Smooth muscle cell of the coronary artery (primary cell): ENCODE data around the gene RHOD. TPM values are rescaled to one million over a fixed set of nuclear protein-coding genes. Genes with fewer than 3 reads are reported as not detected.

Experiments
- total RNA-seq: library from RNA; depleted of rRNA; stranded (reverse); fragments of >200 nt; gene quantifications from 2 replicates; pipeline ENCODE4 v1.2.3, GENCODE V29; 2014; ENCODE audit warnings: low replicate concordance

The RHOD gene, protein sequence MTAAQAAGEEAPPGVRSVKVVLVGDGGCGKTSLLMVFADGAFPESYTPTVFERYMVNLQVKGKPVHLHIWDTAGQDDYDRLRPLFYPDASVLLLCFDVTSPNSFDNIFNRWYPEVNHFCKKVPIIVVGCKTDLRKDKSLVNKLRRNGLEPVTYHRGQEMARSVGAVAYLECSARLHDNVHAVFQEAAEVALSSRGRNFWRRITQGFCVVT
- 11.8 and 19.6 TPM in 2 replicates for total RNA-seq

DNA sequence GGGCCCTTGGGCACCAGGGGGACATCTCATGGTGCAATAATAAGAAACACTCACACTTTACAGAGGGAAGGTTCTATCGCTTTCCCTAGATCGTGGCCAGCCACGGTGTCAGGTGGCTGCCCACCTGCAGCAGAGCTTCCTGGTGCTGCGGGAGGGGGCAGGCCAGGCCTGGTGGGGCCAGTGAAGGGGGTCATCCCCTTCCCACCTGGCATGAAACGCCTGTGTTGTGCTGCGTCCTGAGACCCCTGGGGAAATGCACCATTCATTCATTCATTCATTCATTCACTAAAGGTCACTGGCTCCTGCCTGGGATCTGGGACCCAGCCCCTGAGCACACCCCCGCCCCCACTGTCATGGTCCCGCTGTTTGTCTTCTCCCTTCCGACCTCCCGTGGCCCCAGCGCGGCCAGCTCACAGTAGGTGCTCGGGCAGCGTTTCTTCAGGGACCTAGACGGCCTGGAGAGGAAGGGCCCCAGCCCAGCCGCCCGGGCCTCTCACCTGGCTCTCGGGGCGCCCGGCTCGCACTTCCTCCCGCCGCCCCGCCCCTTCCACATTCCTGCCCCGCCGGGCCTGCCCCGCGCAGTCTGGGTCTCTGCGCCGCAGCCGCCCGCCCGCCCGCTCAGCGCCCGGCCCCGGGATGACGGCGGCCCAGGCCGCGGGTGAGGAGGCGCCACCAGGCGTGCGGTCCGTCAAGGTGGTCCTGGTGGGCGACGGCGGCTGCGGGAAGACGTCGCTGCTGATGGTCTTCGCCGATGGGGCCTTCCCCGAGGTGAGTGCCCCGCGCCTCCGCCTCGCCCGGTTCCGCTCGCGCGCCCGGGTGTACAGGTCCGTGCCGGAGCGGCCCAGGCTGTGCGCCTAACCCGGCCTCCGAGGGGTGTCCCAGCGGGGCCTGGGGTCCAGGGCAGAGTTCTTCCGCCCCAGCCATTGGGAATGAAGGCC, at the start of gene RHOD:
Gene RHOD (plus strand): TSS at position 581 of the 938 bp plus-strand sequence. CDS start 56 bp downstream, at position 637.

DNA sequence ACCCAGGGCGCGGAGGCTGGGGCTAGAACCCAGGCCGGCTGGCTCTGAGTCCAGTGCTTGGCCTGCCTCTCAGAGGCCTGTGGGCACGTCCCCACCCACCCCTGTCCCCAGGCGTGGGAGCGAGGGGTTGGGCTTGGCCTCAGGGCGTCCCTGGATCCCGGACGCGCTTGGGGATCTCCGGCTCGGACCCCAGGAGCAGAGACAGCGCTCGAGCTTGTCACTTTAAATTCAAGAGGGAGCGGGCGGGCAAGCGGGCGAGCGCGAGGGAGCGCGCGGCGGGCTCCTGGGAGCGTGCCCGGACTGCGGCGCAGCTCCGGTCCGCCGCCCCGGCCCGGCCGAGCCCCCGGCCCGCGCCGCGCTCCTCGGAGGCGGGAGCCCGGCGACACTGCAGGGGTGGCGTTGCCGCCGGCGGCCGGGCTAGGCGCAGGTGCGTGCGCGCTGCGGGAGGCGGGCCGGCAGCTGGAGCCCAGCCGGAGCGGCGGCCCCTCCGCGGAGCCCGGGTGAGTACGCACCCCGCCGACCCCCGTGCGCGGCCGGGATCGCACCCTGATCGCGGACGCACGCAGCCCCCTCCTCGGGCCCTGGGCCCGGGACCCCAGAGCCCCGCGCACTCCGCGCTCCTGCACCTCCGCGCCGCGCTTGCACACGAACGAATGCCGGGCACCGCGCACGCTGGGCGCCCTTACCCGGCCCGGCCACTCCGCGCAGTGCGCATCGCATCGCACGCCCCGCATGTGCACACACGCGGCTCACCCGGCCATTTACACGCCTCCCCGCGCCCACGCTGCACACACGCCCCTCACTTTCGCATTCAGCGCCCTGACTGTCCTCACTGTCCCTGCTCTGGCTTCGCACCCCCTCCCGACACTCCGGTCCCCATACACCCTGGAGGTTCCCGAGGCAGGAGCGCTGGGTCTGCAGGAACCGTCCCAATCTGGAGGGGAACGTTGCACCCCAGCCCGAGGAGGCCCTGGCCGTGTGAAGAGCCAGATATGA, 33.4 kb upstream of the RHOD start, which contains the start of gene SYT12:
Gene SYT12 (plus strand): TSS at position 174 of the 996 bp plus-strand sequence. CDS start 7,011 bp downstream, outside the sequence.

DNA sequence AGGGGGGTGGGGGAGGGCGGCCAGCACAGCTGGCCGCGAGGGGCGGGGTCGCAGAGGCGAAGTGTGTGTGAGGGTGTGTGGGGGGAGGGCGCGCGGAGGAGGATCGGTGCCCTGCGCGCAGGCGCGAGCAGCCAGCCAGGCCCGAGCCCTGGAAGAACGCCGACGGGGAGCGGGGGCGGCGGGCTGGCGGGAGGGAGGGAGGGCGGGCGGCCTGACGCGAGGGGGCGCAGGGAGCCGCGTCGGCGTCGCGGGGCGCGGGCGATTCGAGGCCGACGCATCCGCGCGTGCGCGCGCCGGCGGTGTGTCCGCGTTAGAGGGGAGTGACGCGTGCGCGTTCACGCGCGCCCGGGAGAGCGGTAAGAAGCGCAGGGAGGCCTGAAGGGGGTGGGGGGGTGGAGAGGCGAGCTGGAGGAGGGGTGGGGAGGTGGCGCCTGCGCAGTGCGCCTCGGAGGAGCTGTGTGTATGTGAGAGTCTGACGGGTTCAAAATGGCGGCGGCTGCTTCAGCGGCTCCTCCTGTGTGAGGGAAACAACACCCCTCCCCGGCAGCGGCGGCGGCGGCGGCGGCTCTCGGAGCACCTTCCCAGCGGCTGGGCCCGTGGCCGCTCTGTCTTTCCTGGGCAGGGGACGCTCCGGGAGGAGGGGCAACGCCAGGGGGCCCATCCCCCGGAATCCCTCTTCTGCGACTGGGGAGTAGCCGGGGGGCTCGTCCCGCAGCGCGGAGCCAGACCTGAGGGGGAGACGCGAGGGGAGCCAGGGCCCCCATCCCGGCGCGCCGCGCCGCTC, 62.3 kb downstream of the RHOD start, which contains the start of gene KDM2A:
Gene KDM2A (plus strand): TSS at position 463 of the 784 bp plus-strand sequence. CDS start 2,054 bp downstream, outside the sequence.

Other genes starting within 250 kb of the RHOD start
- 4.2 and 10.4 TPM in 2 replicates for gene RCE1, start 213.4 kb upstream of the RHOD start, total RNA-seq
- 5.3 and 12.9 TPM in 2 replicates for gene LRFN4, start 199.8 kb upstream of the RHOD start, total RNA-seq
- 9.3 and 14.7 TPM in 2 replicates for gene PC, start 98.5 kb upstream of the RHOD start, total RNA-seq
- gene C11orf86, start 81.5 kb upstream of the RHOD start, total RNA-seq, result not detected in 2 replicates
- 0.23 and 0.83 TPM in 2 replicates for gene SYT12, start 33.7 kb upstream of the RHOD start, total RNA-seq
- gene KDM2A, start 62.4 kb downstream of the RHOD start, total RNA-seq, result 25.2 and 44.6 TPM in 2 replicates
- gene GRK2, start 209.6 kb downstream of the RHOD start, total RNA-seq, result 20.2 and 31.6 TPM in 2 replicates
- gene ANKRD13D, start 232.5 kb downstream of the RHOD start, total RNA-seq, result 32.9 and 34.9 TPM in 2 replicates
- gene SSH3, start 246.7 kb downstream of the RHOD start, total RNA-seq, result 8.1 and 10.2 TPM in 2 replicates